ENCODE results near the gene BLTP3A. TPM values are rescaled to one million over a fixed set of nuclear protein-coding genes. Genes with fewer than 3 reads are reported as not detected.

The BLTP3A gene
- total RNA-seq, 1 experiment from 2014 or later, result 18.7 TPM

DNA sequence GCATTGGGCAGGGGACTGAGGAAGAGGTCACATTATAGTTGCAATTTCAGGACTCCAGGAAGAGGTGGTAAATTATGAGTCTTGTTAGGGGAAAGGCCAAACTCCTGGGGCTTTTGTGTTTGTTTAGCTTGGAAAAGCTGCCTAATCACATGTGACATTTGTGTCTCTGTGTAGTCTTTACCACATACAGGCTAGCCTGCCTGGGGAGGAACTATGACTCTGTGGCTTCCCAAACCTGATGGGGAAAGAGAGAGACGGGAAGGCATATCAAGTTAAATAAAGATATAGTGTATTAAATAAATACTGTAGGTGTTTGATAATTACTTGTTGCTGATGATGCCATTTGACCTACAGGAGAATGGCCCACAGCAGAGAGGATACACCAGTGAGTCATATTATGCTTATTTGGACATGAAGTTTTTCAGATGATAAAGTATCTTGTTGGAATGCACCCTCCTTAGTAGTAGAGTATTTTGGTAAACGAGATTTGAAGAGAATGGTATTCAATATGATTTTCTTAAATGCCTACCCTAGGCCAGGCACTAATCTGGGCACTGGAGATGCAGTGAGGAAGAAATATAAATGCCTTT lies 4.0 kb downstream of the BLTP3A start:
- no peak overlapping the region for H3K4me3 Mint-ChIP-seq
- no peak for TF ChIP-seq CBFB (CRISPR knock-in tag; IDR thresholded peaks at IDR 0.05; ENCODE audit: low read depth)
- TF ChIP-seq, protein P1, sequence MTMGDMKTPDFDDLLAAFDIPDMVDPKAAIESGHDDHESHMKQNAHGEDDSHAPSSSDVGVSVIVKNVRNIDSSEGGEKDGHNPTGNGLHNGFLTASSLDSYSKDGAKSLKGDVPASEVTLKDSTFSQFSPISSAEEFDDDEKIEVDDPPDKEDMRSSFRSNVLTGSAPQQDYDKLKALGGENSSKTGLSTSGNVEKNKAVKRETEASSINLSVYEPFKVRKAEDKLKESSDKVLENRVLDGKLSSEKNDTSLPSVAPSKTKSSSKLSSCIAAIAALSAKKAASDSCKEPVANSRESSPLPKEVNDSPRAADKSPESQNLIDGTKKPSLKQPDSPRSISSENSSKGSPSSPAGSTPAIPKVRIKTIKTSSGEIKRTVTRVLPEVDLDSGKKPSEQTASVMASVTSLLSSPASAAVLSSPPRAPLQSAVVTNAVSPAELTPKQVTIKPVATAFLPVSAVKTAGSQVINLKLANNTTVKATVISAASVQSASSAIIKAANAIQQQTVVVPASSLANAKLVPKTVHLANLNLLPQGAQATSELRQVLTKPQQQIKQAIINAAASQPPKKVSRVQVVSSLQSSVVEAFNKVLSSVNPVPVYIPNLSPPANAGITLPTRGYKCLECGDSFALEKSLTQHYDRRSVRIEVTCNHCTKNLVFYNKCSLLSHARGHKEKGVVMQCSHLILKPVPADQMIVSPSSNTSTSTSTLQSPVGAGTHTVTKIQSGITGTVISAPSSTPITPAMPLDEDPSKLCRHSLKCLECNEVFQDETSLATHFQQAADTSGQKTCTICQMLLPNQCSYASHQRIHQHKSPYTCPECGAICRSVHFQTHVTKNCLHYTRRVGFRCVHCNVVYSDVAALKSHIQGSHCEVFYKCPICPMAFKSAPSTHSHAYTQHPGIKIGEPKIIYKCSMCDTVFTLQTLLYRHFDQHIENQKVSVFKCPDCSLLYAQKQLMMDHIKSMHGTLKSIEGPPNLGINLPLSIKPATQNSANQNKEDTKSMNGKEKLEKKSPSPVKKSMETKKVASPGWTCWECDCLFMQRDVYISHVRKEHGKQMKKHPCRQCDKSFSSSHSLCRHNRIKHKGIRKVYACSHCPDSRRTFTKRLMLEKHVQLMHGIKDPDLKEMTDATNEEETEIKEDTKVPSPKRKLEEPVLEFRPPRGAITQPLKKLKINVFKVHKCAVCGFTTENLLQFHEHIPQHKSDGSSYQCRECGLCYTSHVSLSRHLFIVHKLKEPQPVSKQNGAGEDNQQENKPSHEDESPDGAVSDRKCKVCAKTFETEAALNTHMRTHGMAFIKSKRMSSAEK (CRISPR knock-in tag; IDR thresholded peaks at IDR 0.05; ENCODE audit: borderline replicate concordance), result no peak
- TF ChIP-seq ZBTB21 (CRISPR knock-in tag; IDR thresholded peaks at IDR 0.05; ENCODE audit: borderline replicate concordance), result no peak
- TF ChIP-seq ATF2 (CRISPR knock-in tag; IDR thresholded peaks at IDR 0.05; ENCODE audit: borderline replicate concordance, low read depth), result no peak
- TF ChIP-seq JAZF1 (CRISPR knock-in tag; IDR thresholded peaks at IDR 0.05), result no peak
- no peak for TF ChIP-seq HMGA2 (CRISPR knock-in tag; IDR thresholded peaks at IDR 0.05)
- TF ChIP-seq, protein P2, sequence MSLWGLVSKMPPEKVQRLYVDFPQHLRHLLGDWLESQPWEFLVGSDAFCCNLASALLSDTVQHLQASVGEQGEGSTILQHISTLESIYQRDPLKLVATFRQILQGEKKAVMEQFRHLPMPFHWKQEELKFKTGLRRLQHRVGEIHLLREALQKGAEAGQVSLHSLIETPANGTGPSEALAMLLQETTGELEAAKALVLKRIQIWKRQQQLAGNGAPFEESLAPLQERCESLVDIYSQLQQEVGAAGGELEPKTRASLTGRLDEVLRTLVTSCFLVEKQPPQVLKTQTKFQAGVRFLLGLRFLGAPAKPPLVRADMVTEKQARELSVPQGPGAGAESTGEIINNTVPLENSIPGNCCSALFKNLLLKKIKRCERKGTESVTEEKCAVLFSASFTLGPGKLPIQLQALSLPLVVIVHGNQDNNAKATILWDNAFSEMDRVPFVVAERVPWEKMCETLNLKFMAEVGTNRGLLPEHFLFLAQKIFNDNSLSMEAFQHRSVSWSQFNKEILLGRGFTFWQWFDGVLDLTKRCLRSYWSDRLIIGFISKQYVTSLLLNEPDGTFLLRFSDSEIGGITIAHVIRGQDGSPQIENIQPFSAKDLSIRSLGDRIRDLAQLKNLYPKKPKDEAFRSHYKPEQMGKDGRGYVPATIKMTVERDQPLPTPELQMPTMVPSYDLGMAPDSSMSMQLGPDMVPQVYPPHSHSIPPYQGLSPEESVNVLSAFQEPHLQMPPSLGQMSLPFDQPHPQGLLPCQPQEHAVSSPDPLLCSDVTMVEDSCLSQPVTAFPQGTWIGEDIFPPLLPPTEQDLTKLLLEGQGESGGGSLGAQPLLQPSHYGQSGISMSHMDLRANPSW (CRISPR knock-in tag; conservative IDR thresholded peaks at IDR 0.05; ENCODE audit: low read depth), result no peak
- TF ChIP-seq, protein P3, sequence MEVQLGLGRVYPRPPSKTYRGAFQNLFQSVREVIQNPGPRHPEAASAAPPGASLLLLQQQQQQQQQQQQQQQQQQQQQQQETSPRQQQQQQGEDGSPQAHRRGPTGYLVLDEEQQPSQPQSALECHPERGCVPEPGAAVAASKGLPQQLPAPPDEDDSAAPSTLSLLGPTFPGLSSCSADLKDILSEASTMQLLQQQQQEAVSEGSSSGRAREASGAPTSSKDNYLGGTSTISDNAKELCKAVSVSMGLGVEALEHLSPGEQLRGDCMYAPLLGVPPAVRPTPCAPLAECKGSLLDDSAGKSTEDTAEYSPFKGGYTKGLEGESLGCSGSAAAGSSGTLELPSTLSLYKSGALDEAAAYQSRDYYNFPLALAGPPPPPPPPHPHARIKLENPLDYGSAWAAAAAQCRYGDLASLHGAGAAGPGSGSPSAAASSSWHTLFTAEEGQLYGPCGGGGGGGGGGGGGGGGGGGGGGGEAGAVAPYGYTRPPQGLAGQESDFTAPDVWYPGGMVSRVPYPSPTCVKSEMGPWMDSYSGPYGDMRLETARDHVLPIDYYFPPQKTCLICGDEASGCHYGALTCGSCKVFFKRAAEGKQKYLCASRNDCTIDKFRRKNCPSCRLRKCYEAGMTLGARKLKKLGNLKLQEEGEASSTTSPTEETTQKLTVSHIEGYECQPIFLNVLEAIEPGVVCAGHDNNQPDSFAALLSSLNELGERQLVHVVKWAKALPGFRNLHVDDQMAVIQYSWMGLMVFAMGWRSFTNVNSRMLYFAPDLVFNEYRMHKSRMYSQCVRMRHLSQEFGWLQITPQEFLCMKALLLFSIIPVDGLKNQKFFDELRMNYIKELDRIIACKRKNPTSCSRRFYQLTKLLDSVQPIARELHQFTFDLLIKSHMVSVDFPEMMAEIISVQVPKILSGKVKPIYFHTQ (CRISPR knock-in tag; IDR thresholded peaks at IDR 0.05), result no peak
- TF ChIP-seq ZNF317 (CRISPR knock-in tag; IDR thresholded peaks at IDR 0.05; ENCODE audit: borderline replicate concordance, low read depth), result no peak
- TF ChIP-seq GABPB1 (CRISPR knock-in tag; IDR thresholded peaks at IDR 0.05), result no peak
- TF ChIP-seq CREB1 (CRISPR knock-in tag; IDR thresholded peaks at IDR 0.05), result no peak
- H3K4me1 Mint-ChIP-seq, result peaks cover 16% of the 10 kb centered on the region
- no peaks in the 10 kb centered on the region for H3K27me3 Mint-ChIP-seq (ENCODE audit: low read depth)
- ATAC-seq, result no peak
- CTCF ChIA-PET, result no interaction called here
- no peaks in the 10 kb centered on the region for H3K9me3 Mint-ChIP-seq
- no peak for DNase-seq (ENCODE audit: low spot score)
- no peak overlapping the region for H3K27ac Mint-ChIP-seq
- POLR2A ChIA-PET, result no interaction called here
- no peaks in the 10 kb centered on the region for H3K36me3 Mint-ChIP-seq

GRCh38 chr6:34798057-34798456 lies 6.2 kb downstream of the BLTP3A start:
- Mint-ChIP-seq H3K9me3 (no peaks in the 10 kb centered on the region), H3K36me3 (no peaks in the 10 kb centered on the region), H3K4me3 (no peak overlapping the region), H3K27ac (no peak overlapping the region), H3K4me1 (peaks cover 8% of the 10 kb centered on the region), H3K27me3 (ENCODE audit: low read depth) (no peaks in the 10 kb centered on the region)
- CTCF ChIA-PET, result no interaction called here
- POLR2A ChIA-PET, result no interaction called here
- DNase-seq (ENCODE audit: low spot score) (no peak), ATAC-seq (no peak)
- no peak for TF ChIP-seq ATF2 (CRISPR knock-in tag; IDR thresholded peaks at IDR 0.05; ENCODE audit: borderline replicate concordance, low read depth)
- TF ChIP-seq SP1 (CRISPR knock-in tag; conservative IDR thresholded peaks at IDR 0.05), result no peak
- TF ChIP-seq, protein P4, sequence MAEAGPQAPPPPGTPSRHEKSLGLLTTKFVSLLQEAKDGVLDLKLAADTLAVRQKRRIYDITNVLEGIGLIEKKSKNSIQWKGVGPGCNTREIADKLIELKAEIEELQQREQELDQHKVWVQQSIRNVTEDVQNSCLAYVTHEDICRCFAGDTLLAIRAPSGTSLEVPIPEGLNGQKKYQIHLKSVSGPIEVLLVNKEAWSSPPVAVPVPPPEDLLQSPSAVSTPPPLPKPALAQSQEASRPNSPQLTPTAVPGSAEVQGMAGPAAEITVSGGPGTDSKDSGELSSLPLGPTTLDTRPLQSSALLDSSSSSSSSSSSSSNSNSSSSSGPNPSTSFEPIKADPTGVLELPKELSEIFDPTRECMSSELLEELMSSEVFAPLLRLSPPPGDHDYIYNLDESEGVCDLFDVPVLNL (CRISPR knock-in tag; IDR thresholded peaks at IDR 0.05; ENCODE audit: borderline replicate concordance, low read depth), result no peak
- no peak for TF ChIP-seq ESRRA (CRISPR knock-in tag; IDR thresholded peaks at IDR 0.05; ENCODE audit: borderline replicate concordance)
- TF ChIP-seq PRDM15 (CRISPR knock-in tag; IDR thresholded peaks at IDR 0.05), result no peak

All from WTC11 (cell line).